ENCODE results near the gene C6. TPM values are rescaled to one million over a fixed set of nuclear protein-coding genes. Genes with fewer than 3 reads are reported as not detected.

The C6 gene
- total RNA-seq, 2 donors from 2014 or later, result 54.4 to 178 TPM

DNA sequence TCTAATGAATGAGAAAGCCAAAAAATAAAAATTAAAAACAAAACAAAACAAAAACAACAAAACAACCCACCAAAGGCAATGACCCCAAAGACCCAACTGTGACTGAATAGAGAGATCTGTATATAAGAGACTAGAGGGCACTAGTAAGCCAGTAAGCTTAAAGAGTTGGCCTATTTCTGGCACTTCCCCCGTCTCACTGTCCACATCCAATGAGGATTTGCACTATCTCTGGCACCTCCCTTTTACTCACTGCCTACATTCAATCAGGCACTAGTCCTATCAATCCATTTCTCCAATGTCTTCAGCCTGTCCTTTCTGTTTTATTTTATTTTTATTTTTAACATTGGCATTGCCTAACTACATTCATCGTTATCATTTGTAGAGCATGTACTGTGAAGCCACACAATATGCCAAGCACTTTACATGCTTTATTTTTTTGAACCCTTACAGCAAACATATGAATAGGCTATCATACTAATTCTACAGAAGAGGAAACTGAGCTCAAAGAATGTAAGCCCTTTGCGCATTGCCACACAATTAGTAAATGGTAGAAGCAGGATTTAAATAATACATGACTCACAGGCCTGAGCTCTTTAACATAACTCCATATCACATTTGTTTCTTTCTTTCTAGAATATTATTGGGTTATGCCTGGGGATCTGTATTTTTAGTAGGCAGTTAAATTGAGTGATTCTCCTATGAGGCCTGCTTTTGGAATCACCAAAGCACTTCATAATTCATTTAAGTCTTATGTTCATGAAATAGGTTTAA lies 70.0 kb downstream of the C6 start:
- Histone ChIP-seq H3K4me3 (no peak overlapping the region), H3K27me3 (no peaks in the 10 kb centered on the region), H3K27ac (no peak overlapping the region), H3K9me3 (no peaks in the 10 kb centered on the region), H3K36me3 (no peaks in the 10 kb centered on the region), H3K4me1 (no peaks in the 10 kb centered on the region)
- TF ChIP-seq, protein P1, sequence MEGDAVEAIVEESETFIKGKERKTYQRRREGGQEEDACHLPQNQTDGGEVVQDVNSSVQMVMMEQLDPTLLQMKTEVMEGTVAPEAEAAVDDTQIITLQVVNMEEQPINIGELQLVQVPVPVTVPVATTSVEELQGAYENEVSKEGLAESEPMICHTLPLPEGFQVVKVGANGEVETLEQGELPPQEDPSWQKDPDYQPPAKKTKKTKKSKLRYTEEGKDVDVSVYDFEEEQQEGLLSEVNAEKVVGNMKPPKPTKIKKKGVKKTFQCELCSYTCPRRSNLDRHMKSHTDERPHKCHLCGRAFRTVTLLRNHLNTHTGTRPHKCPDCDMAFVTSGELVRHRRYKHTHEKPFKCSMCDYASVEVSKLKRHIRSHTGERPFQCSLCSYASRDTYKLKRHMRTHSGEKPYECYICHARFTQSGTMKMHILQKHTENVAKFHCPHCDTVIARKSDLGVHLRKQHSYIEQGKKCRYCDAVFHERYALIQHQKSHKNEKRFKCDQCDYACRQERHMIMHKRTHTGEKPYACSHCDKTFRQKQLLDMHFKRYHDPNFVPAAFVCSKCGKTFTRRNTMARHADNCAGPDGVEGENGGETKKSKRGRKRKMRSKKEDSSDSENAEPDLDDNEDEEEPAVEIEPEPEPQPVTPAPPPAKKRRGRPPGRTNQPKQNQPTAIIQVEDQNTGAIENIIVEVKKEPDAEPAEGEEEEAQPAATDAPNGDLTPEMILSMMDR (IDR thresholded peaks at IDR 0.05), result no peak
- DNase-seq (ENCODE audit: low spot score), result no peak

DNA sequence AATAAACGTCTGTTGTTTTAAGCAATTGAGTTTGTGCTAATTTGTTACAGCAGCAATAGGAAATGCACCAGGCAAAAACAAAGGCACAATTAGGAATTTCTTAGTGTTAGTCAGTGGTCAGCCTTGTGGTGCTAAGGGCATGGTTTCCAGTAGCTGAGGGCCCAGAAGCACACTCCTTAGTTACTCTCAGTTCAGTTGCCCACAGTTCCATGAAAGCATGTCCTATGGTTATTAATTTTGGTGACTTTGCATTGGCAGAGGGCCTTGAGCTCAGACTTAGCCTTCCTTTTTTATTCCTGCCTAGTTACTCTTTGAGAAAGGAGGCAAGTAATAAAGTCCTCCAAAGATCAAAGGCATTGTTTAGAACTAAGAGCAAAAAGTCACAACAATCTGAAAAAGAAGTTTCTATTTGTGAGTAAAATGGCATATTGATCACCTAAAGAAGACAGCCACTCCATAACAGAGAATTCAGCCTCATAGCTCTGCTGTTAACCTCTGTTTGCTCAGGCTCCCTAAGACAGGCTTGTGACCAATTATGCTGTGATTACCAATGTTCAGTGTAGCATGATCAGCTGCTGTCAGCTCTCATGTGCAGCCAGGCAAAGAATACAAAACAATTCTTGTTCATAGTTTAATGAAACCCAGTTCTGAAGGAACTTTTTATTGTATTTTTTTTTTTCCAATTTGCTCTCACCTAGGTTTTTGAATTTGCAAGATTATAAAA lies 85.2 kb downstream of the C6 start:
- Histone ChIP-seq H3K4me1 (no peaks in the 10 kb centered on the region), H3K27ac (no peak overlapping the region), H3K4me3 (no peak overlapping the region), H3K9me3 (no peaks in the 10 kb centered on the region), H3K27me3 (no peaks in the 10 kb centered on the region), H3K36me3 (no peaks in the 10 kb centered on the region)
- TF ChIP-seq, protein P1 (IDR thresholded peaks at IDR 0.05), result no peak
- no peak for DNase-seq (ENCODE audit: low spot score)

DNA sequence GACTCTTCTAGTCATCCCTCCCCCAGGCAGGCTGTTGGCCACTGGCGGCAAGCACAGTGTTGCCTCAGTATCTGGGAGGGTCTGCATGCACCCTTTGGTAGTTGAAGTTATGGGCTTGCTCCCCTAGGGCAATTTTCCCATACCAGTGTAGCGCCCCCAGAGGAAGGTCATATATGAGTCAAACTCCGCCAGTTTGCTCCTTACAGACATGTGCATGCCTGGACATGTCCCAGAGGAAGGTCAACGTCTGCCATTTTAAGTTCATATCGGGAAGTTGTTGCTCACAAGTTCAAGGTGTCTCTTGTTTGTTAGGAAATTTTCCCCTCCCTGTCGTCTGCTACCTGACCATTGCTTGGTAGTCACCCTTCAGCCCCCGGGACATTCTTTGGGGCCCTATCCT lies 90.9 kb downstream of the C6 start:
- Histone ChIP-seq H3K9me3 (no peaks in the 10 kb centered on the region), H3K4me1 (no peaks in the 10 kb centered on the region), H3K27ac (no peak overlapping the region), H3K36me3 (no peaks in the 10 kb centered on the region), H3K27me3 (no peaks in the 10 kb centered on the region), H3K4me3 (no peak overlapping the region)
- DNase-seq (ENCODE audit: low spot score), result no peak
- TF ChIP-seq, protein P1 (IDR thresholded peaks at IDR 0.05), result no peak

DNA sequence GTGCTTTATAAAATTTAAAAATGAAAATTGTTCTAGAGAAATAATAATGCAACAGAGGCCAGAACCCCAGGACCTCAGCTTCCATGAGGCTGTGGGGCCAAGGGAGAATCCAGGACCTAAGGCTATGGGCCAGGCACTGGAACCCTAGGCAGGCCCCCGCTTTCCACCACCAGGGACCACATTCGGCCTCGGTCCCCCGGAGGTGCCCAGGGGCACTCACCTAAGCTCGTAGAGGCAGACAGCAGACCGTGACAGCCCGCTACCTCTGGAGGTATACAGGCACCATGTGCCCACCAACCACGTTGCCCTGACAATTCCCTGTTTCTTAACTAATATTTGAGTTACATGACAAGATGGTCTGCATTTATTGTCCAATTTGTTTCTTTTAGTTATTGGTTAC lies 92.7 kb downstream of the C6 start:
- no peaks in the 10 kb centered on the region for H3K9me3 ChIP-seq
- no peaks in the 10 kb centered on the region for H3K36me3 ChIP-seq
- no peak overlapping the region for H3K27ac ChIP-seq
- no peaks in the 10 kb centered on the region for H3K27me3 ChIP-seq
- TF ChIP-seq, protein P1 (IDR thresholded peaks at IDR 0.05), result no peak
- no peak for DNase-seq (ENCODE audit: low spot score)
- H3K4me3 ChIP-seq, result no peak overlapping the region
- no peaks in the 10 kb centered on the region for H3K4me1 ChIP-seq

DNA sequence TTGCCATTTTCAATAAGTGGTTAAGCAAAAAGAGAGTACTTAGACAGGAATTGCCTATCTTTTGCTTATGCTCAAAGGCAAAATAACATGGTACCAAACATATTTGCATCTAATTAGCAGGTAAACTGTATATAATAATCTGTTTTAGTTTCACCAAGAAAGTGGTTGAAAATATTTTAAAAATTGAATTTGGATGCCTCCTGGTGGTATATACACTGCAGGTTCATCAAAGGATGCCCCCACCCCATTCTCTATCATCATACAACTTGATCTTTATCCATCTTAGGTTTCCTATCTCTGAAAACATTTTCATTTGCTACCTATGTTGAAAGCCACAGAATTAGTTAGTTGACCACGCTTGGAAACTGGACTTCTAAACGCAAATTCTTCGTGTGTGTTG lies 95.2 kb downstream of the C6 start:
- no peaks in the 10 kb centered on the region for H3K36me3 ChIP-seq
- H3K4me1 ChIP-seq, result no peaks in the 10 kb centered on the region
- no peaks in the 10 kb centered on the region for H3K27me3 ChIP-seq
- H3K27ac ChIP-seq, result no peak overlapping the region
- H3K9me3 ChIP-seq, result no peaks in the 10 kb centered on the region
- TF ChIP-seq, protein P1 (IDR thresholded peaks at IDR 0.05), result no peak
- no peak overlapping the region for H3K4me3 ChIP-seq
- DNase-seq (ENCODE audit: low spot score), result no peak

Data from right atrium auricular region (tissue), 2 donors.